ENCODE measurements around the gene APOA4. TPM values are rescaled to one million over a fixed set of nuclear protein-coding genes. Genes with fewer than 3 reads are reported as not detected.

Gene APOA4
- total and polyA plus RNA-seq, 2 of the 13 experiments (the other 11 are each of a cell fraction or from before 2014, with no cell fraction given) = 3.8 to 7.2 TPM

GRCh38 chr11:116772443-116773202 is 50.5 kb downstream of the APOA4 start, which contains the start of gene BUD13 (continued):
- TF ChIP-seq ARNTL (CRISPR knock-in tag; IDR thresholded peaks at IDR 0.05) = peak; percentile 70
- TF ChIP-seq ARID5B (CRISPR knock-in tag; IDR thresholded peaks at IDR 0.05) = peak; percentile 70
- peak; percentile 88 for TF ChIP-seq ZNF331 (CRISPR knock-in tag; IDR thresholded peaks at IDR 0.05)
- TF ChIP-seq ZBTB7B (CRISPR knock-in tag; IDR thresholded peaks at IDR 0.05) = 0 out of 2 replicates have a peak, but pooled peaks have one; percentile 37
- peak; percentile 40; the same call in 1 of the 2 replicates for TF ChIP-seq ZNF431 (CRISPR knock-in tag; IDR thresholded peaks at IDR 0.05; ENCODE audit: borderline replicate concordance, low read depth)
- no peak for TF ChIP-seq SIX1 (CRISPR knock-in tag; IDR thresholded peaks at IDR 0.05; ENCODE audit: borderline replicate concordance)
- peak; percentile 73; the same call in 1 of the 2 replicates for TF ChIP-seq ZNF337 (CRISPR knock-in tag; IDR thresholded peaks at IDR 0.05; ENCODE audit: borderline replicate concordance, low read depth)
- TF ChIP-seq AHR (CRISPR knock-in tag; IDR thresholded peaks at IDR 0.05) = peak; percentile 54; the same call in 1 of the 2 replicates
- no peak for TF ChIP-seq ZNF468 (CRISPR knock-in tag; IDR thresholded peaks at IDR 0.05)
- TF ChIP-seq ZNF230 (CRISPR knock-in tag; IDR thresholded peaks at IDR 0.05) = peak; percentile 81; the same call in 1 of the 2 replicates
- TF ChIP-seq BRCA1 (CRISPR knock-in tag; IDR thresholded peaks at IDR 0.05) = peak; percentile 79; the same call in 1 of the 2 replicates
- TF ChIP-seq ZNF703 (CRISPR knock-in tag; IDR thresholded peaks at IDR 0.05; ENCODE audit: borderline replicate concordance) = peak; percentile 89; the same call in 1 of the 2 replicates
- no peak; the same call in 1 of the 2 replicates for TF ChIP-seq LRRFIP1 (CRISPR knock-in tag; conservative IDR thresholded peaks at IDR 0.05)
- TF ChIP-seq FOSL2 (CRISPR knock-in tag; IDR thresholded peaks at IDR 0.05) = peak; percentile 46
- peak; percentile 85 for TF ChIP-seq CBX1 (IDR thresholded peaks at IDR 0.05; ENCODE audit: low read depth)
- no peak for TF ChIP-seq MAFG (CRISPR knock-in tag; IDR thresholded peaks at IDR 0.05)
- 0 out of 2 replicates have a peak, but pooled peaks have one; percentile 35 for TF ChIP-seq ZNF549 (CRISPR knock-in tag; IDR thresholded peaks at IDR 0.05)
- peak; percentile 95 for TF ChIP-seq ZBTB38 (CRISPR knock-in tag; IDR thresholded peaks at IDR 0.05)
- TF ChIP-seq PPARG (CRISPR knock-in tag; conservative IDR thresholded peaks at IDR 0.05) = no peak

All from HepG2 (cell line).